ENCODE results near the gene HRH1. TPM values are rescaled to one million over a fixed set of nuclear protein-coding genes. Genes with fewer than 3 reads are reported as not detected.

The HRH1 gene
- total RNA-seq, 2 donors from 2014 or later = 1.1 to 4.7 TPM

DNA sequence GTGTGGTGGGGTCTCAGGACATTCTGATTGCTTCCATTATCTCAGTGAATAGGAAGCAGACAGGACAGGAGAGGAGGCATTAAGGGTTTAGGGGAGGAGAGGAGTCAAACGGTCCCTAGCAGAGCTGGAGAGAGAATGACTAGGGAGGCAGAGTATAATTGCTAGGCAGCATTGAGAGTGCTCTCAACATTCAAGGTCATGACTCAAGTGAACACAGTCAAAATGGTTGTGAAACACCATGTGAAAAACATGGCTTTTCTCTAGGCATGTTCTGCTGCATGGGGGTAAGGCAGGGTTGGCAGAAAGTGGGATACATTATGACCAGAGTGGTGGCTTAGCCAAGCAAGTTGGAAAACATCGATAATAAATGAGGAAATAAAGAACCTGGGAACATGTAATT lies 19.5 kb upstream of the HRH1 start:
- no peaks in the 10 kb centered on the region for H3K36me3 Mint-ChIP-seq (ENCODE audit: low read depth)

DNA sequence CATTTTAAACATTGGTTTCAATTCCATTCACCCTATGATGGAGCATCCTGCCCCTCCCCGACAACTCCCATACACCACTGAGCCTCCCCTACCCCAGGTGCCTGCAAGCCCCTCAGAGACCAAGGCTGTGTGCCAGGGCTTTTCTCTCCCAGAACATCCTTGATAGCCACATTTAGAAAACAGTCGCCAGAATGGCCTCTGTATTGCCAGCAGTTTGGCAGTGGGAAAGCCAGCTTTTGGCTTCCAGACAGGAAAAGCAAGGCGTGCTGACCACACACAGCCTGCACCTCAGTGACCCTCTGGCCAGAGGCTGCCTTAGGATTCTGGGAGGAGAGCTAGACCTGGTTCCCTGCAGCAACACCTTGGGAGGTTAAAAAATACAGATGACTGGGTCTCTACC lies 18.2 kb upstream of the HRH1 start:
- Mint-ChIP-seq H3K36me3 (ENCODE audit: low read depth) (no peaks in the 10 kb centered on the region), H3K27ac (no peak overlapping the region), H3K27me3 (peaks cover 3% of the 10 kb centered on the region), H3K9me3 (no peaks in the 10 kb centered on the region), H3K4me1 (no peaks in the 10 kb centered on the region), H3K4me3 (no peak overlapping the region)
- no peak for ATAC-seq (replicated peaks)

More for the DNA sequence above, 19.5 kb upstream of the HRH1 start:
- ATAC-seq (replicated peaks) = peak; percentile 45
- Mint-ChIP-seq H3K4me3 (no peak overlapping the region), H3K27ac (no peak overlapping the region), H3K9me3 (no peaks in the 10 kb centered on the region), H3K27me3 (peaks cover 3% of the 10 kb centered on the region), H3K4me1 (no peaks in the 10 kb centered on the region)

DNA sequence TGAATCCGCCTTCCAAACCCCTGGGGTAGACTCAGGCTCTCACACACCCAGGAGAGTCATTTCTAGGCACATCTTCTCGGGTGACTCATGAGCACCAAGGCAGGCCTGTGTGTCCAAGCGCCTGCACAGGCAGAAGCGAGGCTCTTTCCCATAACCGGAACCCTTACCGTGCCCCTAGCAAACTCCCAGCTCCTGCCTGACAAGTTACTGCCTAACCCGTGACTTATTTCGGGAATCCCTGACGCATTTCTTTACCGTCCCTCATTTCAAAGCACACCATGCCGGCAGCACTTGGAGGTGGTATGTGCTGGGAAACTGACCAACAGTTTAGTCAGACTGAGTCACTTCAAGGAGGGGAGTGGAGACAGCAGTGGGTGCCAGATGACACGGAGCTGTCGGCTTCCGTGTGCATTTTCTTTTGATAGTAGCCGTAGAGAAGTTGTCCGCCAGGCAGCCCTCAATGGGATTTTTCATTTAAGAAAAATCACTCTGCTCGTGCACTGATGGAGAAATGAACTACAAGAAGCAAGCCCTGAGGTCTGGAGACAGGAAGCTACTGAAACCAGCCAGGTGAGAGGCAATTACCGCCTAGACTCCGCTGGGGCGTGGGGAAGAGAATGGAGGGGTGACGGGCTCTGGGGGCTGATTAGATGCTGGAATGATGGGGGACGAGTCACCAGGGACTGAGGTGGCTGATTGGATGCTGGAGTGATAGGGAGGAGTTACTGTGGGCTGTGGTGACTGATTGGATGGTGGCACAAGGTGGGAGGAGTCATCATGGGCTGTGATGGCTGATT lies 17.3 kb upstream of the HRH1 start:
- Mint-ChIP-seq H3K27ac (no peak overlapping the region), H3K4me1 (no peaks in the 10 kb centered on the region), H3K9me3 (no peaks in the 10 kb centered on the region), H3K36me3 (ENCODE audit: low read depth) (no peaks in the 10 kb centered on the region), H3K4me3 (no peak overlapping the region), H3K27me3 (peaks cover 6% of the 10 kb centered on the region)
- no peak for ATAC-seq (replicated peaks)

DNA sequence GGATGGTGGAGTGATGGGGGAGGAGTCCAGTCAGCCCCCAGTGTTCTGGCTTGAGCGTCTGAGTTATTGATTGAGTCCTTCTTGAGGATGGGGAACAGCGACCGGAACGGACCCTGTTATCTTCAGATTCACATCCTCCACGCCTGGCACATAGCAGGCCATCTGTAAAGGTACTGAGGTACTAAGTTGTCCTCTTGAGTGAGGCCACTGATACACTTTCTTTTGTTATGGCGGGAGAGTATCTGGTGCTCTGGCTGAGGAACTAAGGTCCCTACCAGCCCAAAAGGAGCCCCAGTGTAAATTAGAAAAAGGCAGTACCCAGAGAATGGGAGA lies 16.7 kb upstream of the HRH1 start:
- Mint-ChIP-seq H3K9me3 (no peaks in the 10 kb centered on the region), H3K36me3 (ENCODE audit: low read depth) (no peaks in the 10 kb centered on the region), H3K27ac (no peak overlapping the region), H3K27me3 (peaks cover 6% of the 10 kb centered on the region), H3K4me3 (no peak overlapping the region), H3K4me1 (no peaks in the 10 kb centered on the region)
- no peak for ATAC-seq (replicated peaks)

DNA sequence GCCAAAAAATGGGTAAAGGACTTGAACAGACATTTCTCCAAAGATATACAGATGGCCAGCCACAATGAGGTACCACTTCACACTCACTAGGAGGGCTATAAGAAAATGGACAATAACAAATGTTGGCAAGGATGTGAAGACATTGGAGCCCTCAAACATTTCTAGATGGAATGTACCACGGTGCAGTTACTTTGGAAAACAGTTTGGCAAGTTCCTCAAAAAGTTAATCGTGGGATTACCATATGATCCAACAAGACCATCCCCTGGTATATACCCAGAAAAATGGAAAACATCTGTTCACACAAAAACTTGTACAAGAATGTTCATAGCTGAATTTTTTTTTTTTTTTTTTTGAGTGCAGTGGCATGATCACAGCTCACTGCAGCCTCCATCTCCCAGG lies 15.9 kb upstream of the HRH1 start:
- peaks cover 9% of the 10 kb centered on the region for H3K27me3 Mint-ChIP-seq
- H3K4me3 Mint-ChIP-seq = no peak overlapping the region
- no peak for ATAC-seq (replicated peaks)
- no peaks in the 10 kb centered on the region for H3K36me3 Mint-ChIP-seq (ENCODE audit: low read depth)
- H3K27ac Mint-ChIP-seq = no peak overlapping the region
- no peaks in the 10 kb centered on the region for H3K4me1 Mint-ChIP-seq
- H3K9me3 Mint-ChIP-seq = no peaks in the 10 kb centered on the region

DNA sequence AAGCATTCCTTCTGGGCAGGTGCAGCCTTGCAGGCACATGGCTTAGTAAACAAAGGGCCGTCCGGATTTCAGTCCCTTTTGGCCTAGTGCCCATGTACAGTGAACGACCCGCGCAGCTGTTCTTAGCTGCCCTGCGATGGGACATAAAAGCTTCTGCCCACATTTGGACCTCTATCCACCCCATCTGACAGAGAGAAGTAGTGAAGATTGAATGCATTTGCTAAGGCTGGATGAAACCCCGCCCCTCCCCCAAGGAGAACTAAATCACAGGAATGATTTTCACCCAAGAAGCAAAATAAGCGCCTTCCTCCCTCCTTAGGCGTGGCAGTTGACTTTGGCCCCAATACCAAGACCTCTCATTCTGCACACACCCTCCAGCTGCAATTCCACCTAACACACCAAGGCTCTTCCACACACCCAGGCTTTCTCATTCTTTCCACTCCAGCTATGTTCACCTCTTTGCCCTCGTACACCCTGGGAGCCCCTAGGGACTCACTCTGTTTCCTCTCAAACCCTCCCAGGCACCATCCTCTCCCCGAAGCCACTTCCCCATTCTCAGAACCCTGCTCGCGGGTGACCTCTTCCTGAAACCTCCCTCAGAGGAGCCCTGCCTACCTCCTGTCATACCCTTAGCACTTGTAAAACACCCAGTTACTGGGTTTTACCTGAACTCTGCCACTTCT lies 14.1 kb upstream of the HRH1 start:
- no peak overlapping the region for H3K4me3 Mint-ChIP-seq
- H3K4me1 Mint-ChIP-seq = no peaks in the 10 kb centered on the region
- peaks cover 9% of the 10 kb centered on the region for H3K27me3 Mint-ChIP-seq
- no peaks in the 10 kb centered on the region for H3K9me3 Mint-ChIP-seq
- no peaks in the 10 kb centered on the region for H3K36me3 Mint-ChIP-seq (ENCODE audit: low read depth)
- H3K27ac Mint-ChIP-seq = no peak overlapping the region
- peak; percentile 61 for ATAC-seq (replicated peaks)

DNA sequence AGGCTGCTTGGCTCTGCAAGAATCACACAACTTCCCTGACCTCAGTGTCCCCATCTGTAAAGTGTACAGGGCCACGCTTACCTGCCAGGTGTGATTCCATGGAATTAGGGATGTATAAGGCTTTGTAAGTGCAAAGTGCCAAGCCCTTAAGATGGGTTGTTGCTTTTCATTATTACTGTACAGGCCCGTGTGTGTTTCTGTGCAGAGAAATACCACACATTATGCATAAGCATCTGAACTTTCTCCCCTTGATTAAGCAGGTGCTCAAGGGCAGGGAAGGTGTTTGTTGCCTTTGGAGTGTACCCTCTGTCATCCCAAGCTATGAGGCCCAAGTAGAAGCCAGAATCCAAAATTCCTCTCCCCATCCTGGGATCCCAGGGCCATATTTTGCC lies 13.6 kb upstream of the HRH1 start:
- Mint-ChIP-seq H3K27me3 (peaks cover 9% of the 10 kb centered on the region), H3K4me1 (no peaks in the 10 kb centered on the region), H3K27ac (no peak overlapping the region), H3K9me3 (no peaks in the 10 kb centered on the region), H3K4me3 (no peak overlapping the region), H3K36me3 (ENCODE audit: low read depth) (no peaks in the 10 kb centered on the region)
- ATAC-seq (replicated peaks) = peak; percentile 46

DNA sequence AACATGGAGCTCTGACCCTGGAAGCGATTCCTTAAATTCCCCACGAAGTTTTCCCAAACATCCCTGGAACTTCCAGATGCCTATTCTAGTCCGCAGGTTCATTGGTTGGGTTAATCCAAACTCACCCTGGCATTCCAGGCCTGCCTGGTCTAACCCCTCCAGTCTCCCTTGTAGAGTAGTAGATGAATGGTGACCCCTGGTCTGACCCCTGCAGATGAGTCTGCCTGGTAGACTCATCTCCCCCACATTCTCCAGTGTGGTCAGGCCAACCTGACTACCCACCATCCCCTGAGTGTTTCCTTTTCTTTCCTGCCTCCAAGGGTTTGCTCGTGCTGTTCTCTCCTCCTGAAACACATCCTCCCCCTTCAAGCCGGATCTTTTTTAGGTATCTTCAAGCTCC lies 10.8 kb upstream of the HRH1 start:
- Mint-ChIP-seq H3K36me3 (ENCODE audit: low read depth) (no peaks in the 10 kb centered on the region), H3K4me1 (peaks cover 3% of the 10 kb centered on the region), H3K9me3 (no peaks in the 10 kb centered on the region), H3K4me3 (no peak overlapping the region), H3K27ac (no peak overlapping the region), H3K27me3 (peaks cover 18% of the 10 kb centered on the region)
- ATAC-seq (replicated peaks) = no peak

DNA sequence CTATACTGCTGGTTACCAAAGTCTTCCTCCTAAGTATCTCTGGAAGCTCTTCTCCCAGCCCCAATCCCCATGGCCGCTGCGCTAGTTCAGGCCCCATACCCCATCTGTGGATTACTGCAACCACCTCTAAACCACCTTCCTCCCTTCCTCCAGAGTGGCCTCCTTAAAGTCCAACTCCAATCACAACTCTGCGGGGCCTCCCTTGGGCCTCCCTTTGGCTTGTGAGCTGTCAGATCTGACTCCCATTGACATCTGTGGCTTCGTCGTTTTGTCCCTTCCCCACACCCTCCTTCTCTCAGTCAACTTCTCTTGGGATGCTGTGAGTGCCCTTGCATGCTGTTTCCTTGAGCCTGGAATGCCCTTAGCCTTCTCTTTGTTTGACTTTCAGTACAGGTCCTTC lies 9.3 kb upstream of the HRH1 start:
- H3K4me3 Mint-ChIP-seq = no peak overlapping the region
- H3K4me1 Mint-ChIP-seq = peaks cover 3% of the 10 kb centered on the region
- H3K27me3 Mint-ChIP-seq = peaks cover 16% of the 10 kb centered on the region
- no peaks in the 10 kb centered on the region for H3K36me3 Mint-ChIP-seq (ENCODE audit: low read depth)
- H3K9me3 Mint-ChIP-seq = no peaks in the 10 kb centered on the region
- no peak for ATAC-seq (replicated peaks)
- no peak overlapping the region for H3K27ac Mint-ChIP-seq

DNA sequence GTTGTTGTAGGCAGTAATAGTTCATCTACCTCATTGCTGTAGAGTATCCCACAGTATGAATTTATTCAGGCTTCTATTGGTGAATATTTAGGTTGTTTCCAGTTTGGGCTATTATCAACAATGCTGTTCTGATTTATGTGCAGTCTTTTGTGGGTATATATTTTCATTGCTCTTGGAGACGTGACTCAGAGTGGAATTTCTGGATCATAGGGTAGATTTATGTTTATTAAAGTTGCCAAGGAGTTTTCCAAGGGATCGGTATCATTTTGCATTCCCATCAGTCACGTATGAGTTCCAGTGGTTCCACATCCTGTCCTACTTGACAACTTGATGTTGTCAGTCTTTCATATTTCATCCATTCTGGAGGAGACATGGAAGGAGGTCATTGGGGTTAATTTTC lies 8.4 kb upstream of the HRH1 start:
- no peaks in the 10 kb centered on the region for H3K9me3 Mint-ChIP-seq
- H3K27me3 Mint-ChIP-seq = peaks cover 17% of the 10 kb centered on the region
- H3K4me1 Mint-ChIP-seq = peaks cover 3% of the 10 kb centered on the region
- no peak for ATAC-seq (replicated peaks)
- no peaks in the 10 kb centered on the region for H3K36me3 Mint-ChIP-seq (ENCODE audit: low read depth)
- no peak overlapping the region for H3K4me3 Mint-ChIP-seq
- H3K27ac Mint-ChIP-seq = no peak overlapping the region

DNA sequence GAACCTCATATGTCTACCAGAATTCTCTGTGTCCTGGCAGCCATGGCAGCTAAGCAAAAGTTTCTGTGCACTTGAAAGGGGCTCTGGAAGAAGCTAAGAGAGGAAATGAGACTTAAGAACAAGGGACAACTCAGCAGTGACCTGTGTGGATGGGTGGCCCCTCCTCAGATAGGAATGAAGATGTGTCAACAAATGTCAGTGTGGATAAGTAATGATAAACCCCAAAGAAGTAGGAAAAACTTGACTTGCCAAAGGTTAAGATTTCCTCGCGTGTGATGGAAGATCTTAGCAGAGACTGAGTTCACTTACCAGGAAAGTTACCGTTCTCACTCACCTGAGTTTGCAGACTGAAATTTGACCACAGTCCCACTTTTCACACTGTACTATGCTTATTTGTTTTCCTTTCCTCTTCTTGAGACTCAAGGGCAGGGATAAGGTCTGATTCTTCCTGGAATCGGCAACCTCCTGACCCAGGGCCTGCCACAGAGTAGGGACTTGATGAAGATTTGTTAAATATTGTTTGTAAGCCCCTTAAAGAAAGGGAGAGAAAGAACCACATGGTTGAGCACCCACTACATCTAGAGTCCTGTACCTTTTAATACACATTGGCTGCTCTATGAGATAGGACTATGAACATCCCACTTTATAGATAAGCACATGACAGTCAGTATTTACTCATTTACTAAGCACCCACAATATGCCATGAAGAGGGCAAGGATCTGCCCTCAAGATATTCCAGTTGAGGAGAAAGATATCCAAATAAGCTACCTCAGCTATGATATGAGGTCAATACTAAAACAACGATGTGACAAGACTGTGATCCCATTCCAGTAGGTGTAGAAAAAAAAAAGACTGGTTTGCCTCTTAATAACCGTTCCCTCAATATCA lies 7.3 kb upstream of the HRH1 start:
- H3K4me1 Mint-ChIP-seq = peaks cover 3% of the 10 kb centered on the region
- ATAC-seq (replicated peaks) = no peak
- H3K4me3 Mint-ChIP-seq = no peak overlapping the region
- no peaks in the 10 kb centered on the region for H3K36me3 Mint-ChIP-seq (ENCODE audit: low read depth)
- H3K9me3 Mint-ChIP-seq = no peaks in the 10 kb centered on the region
- H3K27ac Mint-ChIP-seq = no peak overlapping the region
- H3K27me3 Mint-ChIP-seq = peaks cover 22% of the 10 kb centered on the region

DNA sequence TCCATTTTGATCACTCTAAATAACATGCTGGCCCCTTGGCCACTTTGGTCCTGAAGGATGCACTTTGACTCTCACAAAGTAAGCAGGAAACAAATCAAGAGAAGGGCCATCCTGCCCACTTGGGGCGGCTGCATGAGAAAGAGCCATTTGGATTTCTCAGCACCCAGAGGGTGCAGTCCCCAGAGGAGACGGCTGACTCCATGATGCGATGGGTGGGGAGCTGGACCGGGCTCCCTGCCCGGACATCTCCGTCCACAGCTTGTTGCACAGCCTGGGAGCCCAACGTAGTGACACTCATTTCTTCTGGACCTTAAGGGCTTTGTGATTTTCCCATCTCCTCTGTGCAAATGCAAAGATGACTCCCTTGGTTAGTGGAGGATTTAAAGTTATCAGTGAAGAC lies 4.0 kb upstream of the HRH1 start:
- H3K9me3 Mint-ChIP-seq = no peaks in the 10 kb centered on the region

DNA sequence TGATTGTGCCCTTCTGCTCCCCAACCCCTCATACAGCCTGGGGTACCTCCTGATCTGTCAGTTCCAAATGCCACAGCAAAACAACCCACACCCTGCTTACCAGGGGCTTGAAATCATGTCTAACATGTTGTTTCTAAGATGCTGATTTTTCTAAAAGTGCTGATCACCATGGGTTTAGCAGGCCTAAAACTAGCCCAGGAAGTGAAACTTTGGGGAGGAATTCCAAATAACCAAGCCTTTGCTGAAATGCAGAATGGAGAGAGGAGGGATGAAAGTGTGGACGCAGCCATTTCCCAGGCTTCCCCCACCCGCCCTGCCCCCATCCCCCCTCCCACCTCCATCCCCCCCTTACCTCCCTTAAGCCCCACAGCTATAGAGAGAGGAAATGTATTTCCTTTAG lies 2.0 kb upstream of the HRH1 start:
- Mint-ChIP-seq H3K36me3 (ENCODE audit: low read depth) (no peaks in the 10 kb centered on the region), H3K4me1 (peaks cover 3% of the 10 kb centered on the region), H3K4me3 (no peak overlapping the region), H3K27ac (no peak overlapping the region), H3K9me3 (no peaks in the 10 kb centered on the region), H3K27me3 (peaks cover 53% of the 10 kb centered on the region)
- no peak for ATAC-seq (replicated peaks)

More for the DNA sequence above, 4.0 kb upstream of the HRH1 start:
- peaks cover 36% of the 10 kb centered on the region for H3K27me3 Mint-ChIP-seq
- peaks cover 3% of the 10 kb centered on the region for H3K4me1 Mint-ChIP-seq
- no peaks in the 10 kb centered on the region for H3K36me3 Mint-ChIP-seq (ENCODE audit: low read depth)
- H3K27ac Mint-ChIP-seq = no peak overlapping the region
- no peak overlapping the region for H3K4me3 Mint-ChIP-seq
- ATAC-seq (replicated peaks) = no peak

DNA sequence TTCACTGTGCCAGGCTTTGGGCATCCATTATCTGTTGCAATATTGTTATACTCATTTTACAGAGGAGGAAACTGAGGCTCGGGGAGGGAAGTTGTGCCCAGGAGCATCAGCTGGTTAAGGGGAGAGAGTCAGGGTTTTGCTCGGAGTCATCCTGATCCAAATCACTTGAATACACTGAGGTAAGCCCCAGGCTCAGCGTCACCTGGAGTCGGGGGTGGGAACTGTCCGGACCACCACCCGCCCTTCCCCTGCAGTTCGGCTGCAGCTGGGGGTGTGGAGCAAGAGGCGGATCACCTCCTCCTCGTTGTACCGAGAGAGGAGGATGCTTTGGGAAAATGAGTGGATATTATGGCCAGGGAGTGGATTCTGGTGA lies 646 bp downstream of the HRH1 start:
- H3K36me3 Mint-ChIP-seq (ENCODE audit: low read depth) = no peaks in the 10 kb centered on the region
- H3K4me1 Mint-ChIP-seq = no peaks in the 10 kb centered on the region
- ATAC-seq (replicated peaks) = no peak
- H3K27me3 Mint-ChIP-seq = peaks cover 49% of the 10 kb centered on the region
- peak overlapping the region; percentile 28 for H3K4me3 Mint-ChIP-seq
- no peaks in the 10 kb centered on the region for H3K9me3 Mint-ChIP-seq
- H3K27ac Mint-ChIP-seq = no peak overlapping the region

Data from activated T-helper 17 cell treated with anti-CD3 and anti-CD28 coated beads, Interleukin-2, amount 50 U/mL, for 72 hours (primary cell).